ENCODE data around the gene TRDMT1.

The TRDMT1 gene

GRCh38 chr10:17203416-17203815 is 1.9 kb upstream of the TRDMT1 start:
- no peaks in the 10 kb centered on the region for H3K9me3 ChIP-seq (replicated peaks; ENCODE audit: low read length)
- peaks cover 40% of the 10 kb centered on the region for H3K4me1 ChIP-seq (ENCODE audit: control insufficient read depth, insufficient read depth, low read length)
- H3K9ac ChIP-seq (ENCODE audit: low read depth, low read length) = no peak overlapping the region
- no peak overlapping the region for H3K4me3 ChIP-seq (ENCODE audit: low read length)
- no peaks in the 10 kb centered on the region for H3K36me3 ChIP-seq (ENCODE audit: insufficient read depth, low read length)
- H3K4me2 ChIP-seq (ENCODE audit: low read length) = no peak overlapping the region
- H3K27me3 ChIP-seq (ENCODE audit: control insufficient read depth, insufficient read depth, low read length) = no peaks in the 10 kb centered on the region

- no peaks in the 10 kb centered on the region for H3K36me3 ChIP-seq (ENCODE audit: insufficient read depth, low read length)
- peaks cover 40% of the 10 kb centered on the region for H3K4me1 ChIP-seq (ENCODE audit: control insufficient read depth, insufficient read depth, low read length)
- H3K9me3 ChIP-seq (replicated peaks; ENCODE audit: low read length) = no peaks in the 10 kb centered on the region
- H3K4me3 ChIP-seq (ENCODE audit: low read length) = no peak overlapping the region
- no peak overlapping the region for H3K4me2 ChIP-seq (ENCODE audit: low read length)
- no peak overlapping the region for H3K9ac ChIP-seq (ENCODE audit: low read depth, low read length)
- H3K27me3 ChIP-seq (ENCODE audit: control insufficient read depth, insufficient read depth, low read length) = no peaks in the 10 kb centered on the region
Observed at GRCh38 chr10:17202999-17203398, 1.5 kb upstream of the TRDMT1 start.

- H3K4me1 ChIP-seq (ENCODE audit: control insufficient read depth, insufficient read depth, low read length) = peaks cover 40% of the 10 kb centered on the region
Observed at GRCh38 chr10:17202506-17202905, 1.0 kb upstream of the TRDMT1 start.

GRCh38 chr10:17201794-17202116 is 283 bp upstream of the TRDMT1 start:
- H3K9me3 ChIP-seq (replicated peaks; ENCODE audit: low read length) = no peaks in the 10 kb centered on the region
- H3K27me3 ChIP-seq (ENCODE audit: control insufficient read depth, insufficient read depth, low read length) = no peaks in the 10 kb centered on the region
- peak overlapping the region; percentile 97 for H3K4me2 ChIP-seq (ENCODE audit: low read length)
- H3K9ac ChIP-seq (ENCODE audit: low read depth, low read length) = peak overlapping the region; percentile 98
- peak overlapping the region; percentile 84 for H3K4me3 ChIP-seq (ENCODE audit: low read length)
- H3K4me1 ChIP-seq (ENCODE audit: control insufficient read depth, insufficient read depth, low read length) = peaks cover 37% of the 10 kb centered on the region
- H3K36me3 ChIP-seq (ENCODE audit: insufficient read depth, low read length) = no peaks in the 10 kb centered on the region

More at GRCh38 chr10:17202506-17202905, 1.0 kb upstream of the TRDMT1 start:
- Histone ChIP-seq H3K27me3 (ENCODE audit: control insufficient read depth, insufficient read depth, low read length) (no peaks in the 10 kb centered on the region), H3K4me2 (ENCODE audit: low read length) (no peak overlapping the region), H3K9ac (ENCODE audit: low read depth, low read length) (no peak overlapping the region), H3K4me3 (ENCODE audit: low read length) (no peak overlapping the region), H3K36me3 (ENCODE audit: insufficient read depth, low read length) (no peaks in the 10 kb centered on the region), H3K9me3 (replicated peaks; ENCODE audit: low read length) (no peaks in the 10 kb centered on the region)

- Histone ChIP-seq H3K36me3 (ENCODE audit: insufficient read depth, low read length) (no peaks in the 10 kb centered on the region), H3K9ac (ENCODE audit: low read depth, low read length) (peak overlapping the region; percentile 98), H3K4me3 (ENCODE audit: low read length) (peak overlapping the region; percentile 84), H3K27me3 (ENCODE audit: control insufficient read depth, insufficient read depth, low read length) (no peaks in the 10 kb centered on the region), H3K4me1 (ENCODE audit: control insufficient read depth, insufficient read depth, low read length) (peaks cover 27% of the 10 kb centered on the region), H3K9me3 (replicated peaks; ENCODE audit: low read length) (no peaks in the 10 kb centered on the region), H3K4me2 (ENCODE audit: low read length) (peak overlapping the region; percentile 97)
Observed at GRCh38 chr10:17200001-17200911, 1.2 kb downstream of the TRDMT1 start.

GRCh38 chr10:17199351-17199804 is 2.1 kb downstream of the TRDMT1 start:
- peaks cover 27% of the 10 kb centered on the region for H3K4me1 ChIP-seq (ENCODE audit: control insufficient read depth, insufficient read depth, low read length)
- H3K36me3 ChIP-seq (ENCODE audit: insufficient read depth, low read length) = no peaks in the 10 kb centered on the region
- peak overlapping the region; percentile 98 for H3K9ac ChIP-seq (ENCODE audit: low read depth, low read length)
- H3K4me2 ChIP-seq (ENCODE audit: low read length) = peak overlapping the region; percentile 97
- H3K4me3 ChIP-seq (ENCODE audit: low read length) = peak overlapping the region; percentile 84
- no peaks in the 10 kb centered on the region for H3K9me3 ChIP-seq (replicated peaks; ENCODE audit: low read length)
- H3K27me3 ChIP-seq (ENCODE audit: control insufficient read depth, insufficient read depth, low read length) = no peaks in the 10 kb centered on the region

- no peak overlapping the region for H3K4me2 ChIP-seq (ENCODE audit: low read length)
- no peak overlapping the region for H3K9ac ChIP-seq (ENCODE audit: low read depth, low read length)
- H3K36me3 ChIP-seq (ENCODE audit: insufficient read depth, low read length) = no peaks in the 10 kb centered on the region
- H3K4me1 ChIP-seq (ENCODE audit: control insufficient read depth, insufficient read depth, low read length) = peaks cover 23% of the 10 kb centered on the region
- no peaks in the 10 kb centered on the region for H3K27me3 ChIP-seq (ENCODE audit: control insufficient read depth, insufficient read depth, low read length)
- H3K9me3 ChIP-seq (replicated peaks; ENCODE audit: low read length) = no peaks in the 10 kb centered on the region
- H3K4me3 ChIP-seq (ENCODE audit: low read length) = no peak overlapping the region
Observed at GRCh38 chr10:17196573-17196972, 4.9 kb downstream of the TRDMT1 start.

GRCh38 chr10:17196045-17196444 is 5.4 kb downstream of the TRDMT1 start:
- no peaks in the 10 kb centered on the region for H3K27me3 ChIP-seq (ENCODE audit: control insufficient read depth, insufficient read depth, low read length)
- H3K4me2 ChIP-seq (ENCODE audit: low read length) = no peak overlapping the region
- no peaks in the 10 kb centered on the region for H3K9me3 ChIP-seq (replicated peaks; ENCODE audit: low read length)
- no peak overlapping the region for H3K9ac ChIP-seq (ENCODE audit: low read depth, low read length)
- no peak overlapping the region for H3K4me3 ChIP-seq (ENCODE audit: low read length)
- H3K36me3 ChIP-seq (ENCODE audit: insufficient read depth, low read length) = no peaks in the 10 kb centered on the region
- peaks cover 20% of the 10 kb centered on the region for H3K4me1 ChIP-seq (ENCODE audit: control insufficient read depth, insufficient read depth, low read length)

GRCh38 chr10:17195083-17195482 is 6.4 kb downstream of the TRDMT1 start:
- no peaks in the 10 kb centered on the region for H3K9me3 ChIP-seq (replicated peaks; ENCODE audit: low read length)
- H3K9ac ChIP-seq (ENCODE audit: low read depth, low read length) = no peak overlapping the region
- no peaks in the 10 kb centered on the region for H3K36me3 ChIP-seq (ENCODE audit: insufficient read depth, low read length)
- no peaks in the 10 kb centered on the region for H3K27me3 ChIP-seq (ENCODE audit: control insufficient read depth, insufficient read depth, low read length)
- no peak overlapping the region for H3K4me2 ChIP-seq (ENCODE audit: low read length)
- no peak overlapping the region for H3K4me3 ChIP-seq (ENCODE audit: low read length)
- peaks cover 13% of the 10 kb centered on the region for H3K4me1 ChIP-seq (ENCODE audit: control insufficient read depth, insufficient read depth, low read length)

GRCh38 chr10:17190602-17191001 is 10.9 kb downstream of the TRDMT1 start:
- Histone ChIP-seq H3K9me3 (replicated peaks; ENCODE audit: low read length) (no peaks in the 10 kb centered on the region), H3K4me3 (ENCODE audit: low read length) (no peak overlapping the region), H3K9ac (ENCODE audit: low read depth, low read length) (no peak overlapping the region), H3K27me3 (ENCODE audit: control insufficient read depth, insufficient read depth, low read length) (no peaks in the 10 kb centered on the region), H3K4me1 (ENCODE audit: control insufficient read depth, insufficient read depth, low read length) (no peaks in the 10 kb centered on the region), H3K36me3 (ENCODE audit: insufficient read depth, low read length) (no peaks in the 10 kb centered on the region), H3K4me2 (ENCODE audit: low read length) (no peak overlapping the region)

GRCh38 chr10:17188644-17189172 is 12.8 kb downstream of the TRDMT1 start:
- H3K36me3 ChIP-seq (ENCODE audit: insufficient read depth, low read length) = no peaks in the 10 kb centered on the region

GRCh38 chr10:17185873-17186272 is 15.6 kb downstream of the TRDMT1 start:
- no peak overlapping the region for H3K4me2 ChIP-seq (ENCODE audit: low read length)
- H3K4me3 ChIP-seq (ENCODE audit: low read length) = no peak overlapping the region
- no peak overlapping the region for H3K9ac ChIP-seq (ENCODE audit: low read depth, low read length)
- no peaks in the 10 kb centered on the region for H3K9me3 ChIP-seq (replicated peaks; ENCODE audit: low read length)
- H3K27me3 ChIP-seq (ENCODE audit: control insufficient read depth, insufficient read depth, low read length) = no peaks in the 10 kb centered on the region
- H3K36me3 ChIP-seq (ENCODE audit: insufficient read depth, low read length) = no peaks in the 10 kb centered on the region
- H3K4me1 ChIP-seq (ENCODE audit: control insufficient read depth, insufficient read depth, low read length) = no peaks in the 10 kb centered on the region

More at GRCh38 chr10:17188644-17189172, 12.8 kb downstream of the TRDMT1 start:
- H3K9me3 ChIP-seq (replicated peaks; ENCODE audit: low read length) = no peaks in the 10 kb centered on the region
- H3K4me1 ChIP-seq (ENCODE audit: control insufficient read depth, insufficient read depth, low read length) = no peaks in the 10 kb centered on the region
- H3K4me3 ChIP-seq (ENCODE audit: low read length) = no peak overlapping the region
- H3K4me2 ChIP-seq (ENCODE audit: low read length) = no peak overlapping the region
- no peak overlapping the region for H3K9ac ChIP-seq (ENCODE audit: low read depth, low read length)
- H3K27me3 ChIP-seq (ENCODE audit: control insufficient read depth, insufficient read depth, low read length) = no peaks in the 10 kb centered on the region

Data from skeletal muscle satellite cell (primary cell).